HG03571 (cell line): ENCODE data around the gene CCL15.
"Not testable (repeated sequence)": the region's sequence is repeated elsewhere in the genome, so short reads cannot be mapped to it uniquely, and the experiment has no call there.

Source experiments
- ATAC-seq: cut with Tn5 transposase; IDR thresholded peaks from one replicate; pipeline ENCODE4 v1.9.1; 2021; ENCODE audit not compliant: unreplicated experiment

The CCL15 gene, protein sequence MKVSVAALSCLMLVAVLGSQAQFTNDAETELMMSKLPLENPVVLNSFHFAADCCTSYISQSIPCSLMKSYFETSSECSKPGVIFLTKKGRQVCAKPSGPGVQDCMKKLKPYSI

DNA sequence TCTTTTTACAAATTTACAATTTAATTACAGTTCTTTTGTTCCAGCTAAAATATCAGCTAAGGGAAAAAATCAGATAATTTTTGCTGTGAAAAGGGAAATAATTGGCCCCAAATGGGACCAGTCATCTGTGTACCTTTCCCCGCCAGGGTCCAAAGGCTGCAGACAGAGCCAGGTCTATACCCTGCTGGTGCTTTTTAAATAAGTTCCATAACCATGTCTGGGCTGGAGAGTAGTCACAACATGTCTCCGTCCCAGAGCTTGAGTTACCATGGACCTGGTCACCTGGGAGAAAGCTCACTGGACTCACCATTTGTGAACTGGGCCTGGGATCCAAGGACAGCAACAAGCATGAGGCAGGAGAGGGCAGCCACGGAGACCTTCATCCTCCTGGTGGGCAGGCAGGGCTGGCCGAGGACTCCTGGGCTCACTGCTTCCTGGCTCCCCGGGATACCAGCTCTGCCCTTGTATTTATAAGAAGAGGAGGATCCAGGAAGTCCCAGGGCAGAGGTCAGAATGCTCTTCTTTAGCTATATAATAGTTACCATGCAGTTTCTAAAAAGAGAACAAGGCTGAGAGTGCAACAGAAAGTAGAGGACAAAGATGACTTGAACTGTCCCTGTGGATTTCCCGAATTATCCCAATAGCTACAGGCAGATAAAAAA lies at the start of gene CCL15:
Gene CCL15 (minus strand): TSS at position 444 of the 662 bp plus-strand sequence. CDS start 61 bp downstream, at position 383.
- ATAC-seq, result no peak

DNA sequence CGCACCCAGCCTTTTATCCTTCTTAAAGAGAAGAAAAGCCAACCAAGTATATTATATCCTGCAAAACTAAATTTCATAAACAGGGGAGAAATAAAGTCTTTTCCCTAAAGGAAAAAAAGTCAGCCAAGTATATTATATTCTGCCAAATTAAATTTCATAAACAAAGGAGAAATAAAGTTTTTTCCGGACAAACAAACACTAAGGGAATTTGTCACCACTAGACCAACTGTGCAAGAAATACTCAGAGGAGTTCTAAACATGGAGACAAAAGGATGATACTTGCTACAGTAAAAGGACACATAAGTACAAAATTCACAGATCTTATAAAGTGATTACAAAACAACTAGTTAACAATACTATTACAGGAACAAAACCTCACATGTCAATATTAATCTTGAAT lies 48.3 kb upstream of the CCL15 start:
- ATAC-seq, result no peak

DNA sequence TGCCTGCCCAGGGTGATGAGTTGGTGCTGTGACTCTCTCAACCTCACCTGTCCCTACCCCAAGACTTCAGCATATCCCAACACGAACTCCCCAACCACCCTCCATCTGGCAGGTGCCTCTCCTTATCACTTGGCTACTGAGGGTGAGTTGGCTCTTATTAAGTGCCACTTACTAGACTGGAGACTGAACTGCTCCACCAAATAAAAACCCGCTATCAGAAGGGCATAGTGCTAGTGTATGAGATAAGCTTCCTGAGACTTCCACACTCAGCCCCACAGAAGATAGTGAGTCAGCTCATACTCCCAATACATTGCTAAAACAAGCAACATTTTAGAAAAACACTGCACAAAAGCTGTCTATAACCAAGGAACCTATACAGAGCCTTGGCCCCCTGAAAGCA lies 46.7 kb upstream of the CCL15 start:
- no peak for ATAC-seq

DNA sequence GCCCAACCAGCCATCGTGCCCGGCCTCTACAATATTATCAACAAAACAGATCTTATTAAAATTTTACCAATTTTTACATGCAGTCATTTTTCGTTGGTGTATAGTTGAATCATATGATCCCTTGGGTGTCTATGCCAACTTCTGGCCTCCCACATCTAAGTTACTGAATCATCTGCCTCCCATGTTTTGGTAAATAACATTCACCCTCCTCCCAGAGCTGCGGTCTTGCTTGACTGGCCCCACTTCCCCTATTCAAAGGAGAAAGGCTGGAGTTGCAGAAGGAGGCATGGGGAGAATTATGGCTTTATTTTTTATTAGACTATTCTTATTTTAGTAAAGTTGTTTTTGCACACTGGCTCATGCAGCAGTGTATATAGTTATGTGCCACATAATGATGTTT lies 34.9 kb upstream of the CCL15 start:
- ATAC-seq, result no peak

DNA sequence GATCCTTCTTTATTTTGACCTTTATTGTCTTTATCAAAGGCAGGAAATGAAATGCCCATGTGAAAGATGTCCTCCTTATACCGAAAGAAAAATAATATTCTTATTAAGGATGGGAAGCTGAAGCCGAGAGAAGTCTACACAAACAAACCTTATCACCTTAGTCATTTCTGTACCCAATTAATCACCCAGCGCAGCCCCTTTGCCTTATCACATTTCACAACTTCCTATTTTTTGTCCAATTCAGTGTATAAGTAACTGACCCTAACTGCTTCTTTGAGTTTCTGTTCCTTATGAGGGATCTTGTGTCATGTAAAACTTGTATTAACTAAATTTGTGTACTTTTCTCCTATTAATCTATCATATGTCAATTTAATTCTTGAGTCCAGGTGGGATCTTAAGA lies 32.8 kb upstream of the CCL15 start:
- ATAC-seq, result no peak

DNA sequence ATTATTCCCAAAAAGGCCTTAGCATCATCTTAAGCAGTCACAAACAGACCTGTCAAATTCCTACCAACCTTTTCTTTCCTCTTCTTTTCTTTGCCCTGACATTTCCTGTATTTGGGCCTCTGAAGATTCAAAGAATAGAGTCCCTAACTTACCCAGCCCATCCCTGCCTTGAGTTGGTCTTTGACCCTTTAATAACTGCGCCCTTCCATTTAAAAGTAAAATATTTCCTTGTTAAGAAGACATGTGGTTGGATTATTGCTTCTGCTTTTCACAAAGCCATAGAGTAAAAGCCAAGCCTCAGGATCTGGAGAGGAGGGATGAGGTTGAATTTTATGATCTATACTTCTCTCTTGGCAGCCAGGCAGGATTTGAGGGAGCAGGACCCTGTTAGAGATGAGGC lies 29.6 kb upstream of the CCL15 start:
- ATAC-seq, result no peak

DNA sequence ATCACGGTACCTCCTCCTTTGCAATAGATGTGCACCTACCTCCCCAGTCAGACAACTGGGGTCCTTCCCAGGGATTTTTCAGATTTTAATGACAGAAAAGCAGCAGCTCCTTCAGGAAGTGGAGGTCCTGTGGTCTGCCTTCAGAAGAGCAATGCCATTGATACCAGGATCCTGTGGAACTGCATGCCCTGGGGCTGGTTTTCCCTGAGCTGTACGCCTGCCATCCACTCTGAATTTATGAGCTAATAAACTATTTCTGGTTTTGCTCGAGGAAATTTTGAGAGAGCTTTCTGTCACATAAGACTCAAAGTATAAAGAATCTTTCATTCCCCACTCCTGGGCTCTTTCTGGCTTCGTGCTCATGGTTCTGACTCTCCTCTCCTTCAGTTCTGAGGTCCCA lies 26.4 kb upstream of the CCL15 start:
- no peak for ATAC-seq

DNA sequence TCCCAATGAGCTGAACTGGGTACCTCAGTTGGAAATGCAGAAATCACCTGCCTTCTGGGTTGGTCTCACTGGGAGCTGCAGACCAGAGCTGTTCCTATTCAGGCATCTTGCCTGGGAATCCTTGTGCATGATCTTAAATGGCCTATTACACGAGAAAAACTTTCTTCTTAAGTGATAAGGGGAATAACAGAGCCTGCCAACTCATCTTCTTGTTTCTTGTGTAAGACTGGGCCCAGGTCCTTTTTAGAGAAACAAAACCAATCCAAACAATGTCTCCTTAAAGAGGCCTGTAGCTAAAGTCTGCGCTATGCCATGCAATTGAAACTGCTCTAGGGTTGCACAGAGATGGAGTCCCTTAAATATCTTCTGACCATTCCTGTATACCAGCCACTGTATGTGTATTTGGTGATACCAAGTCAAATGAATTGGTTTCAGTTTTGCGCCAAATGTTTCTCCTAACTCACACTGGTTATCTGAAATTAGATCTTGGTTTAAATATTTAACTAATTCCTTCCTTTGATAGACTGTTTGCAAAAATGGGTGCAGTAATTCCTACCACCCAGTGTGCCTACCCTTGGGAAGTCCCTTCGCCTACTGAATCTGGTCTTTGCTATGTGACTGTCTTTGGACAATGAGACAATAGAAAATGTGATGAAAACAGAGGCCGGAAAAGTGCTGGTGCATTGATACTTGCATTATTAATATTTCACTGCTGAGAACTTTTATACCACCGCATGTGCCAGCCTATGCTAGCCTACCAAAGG lies 22.9 kb upstream of the CCL15 start:
- no peak for ATAC-seq

DNA sequence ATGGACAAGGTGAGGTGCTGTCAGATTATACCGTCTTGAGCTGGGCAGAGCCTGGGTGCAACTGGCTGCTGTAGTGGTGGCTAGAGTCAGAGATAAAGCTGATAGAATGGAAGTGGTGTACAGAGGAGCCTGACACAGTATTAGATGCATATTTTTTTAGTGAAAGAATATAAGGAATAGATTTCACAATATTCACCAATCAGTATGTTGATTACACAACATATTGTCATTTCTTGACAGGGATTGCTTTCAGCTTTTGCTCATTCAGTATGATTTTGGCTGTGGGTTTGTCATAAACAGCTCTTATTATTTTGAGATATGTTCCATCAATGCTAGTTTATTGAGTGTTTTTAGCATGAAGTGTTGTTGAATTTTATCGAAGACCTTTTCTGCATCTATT lies 18.1 kb upstream of the CCL15 start:
- no peak for ATAC-seq

DNA sequence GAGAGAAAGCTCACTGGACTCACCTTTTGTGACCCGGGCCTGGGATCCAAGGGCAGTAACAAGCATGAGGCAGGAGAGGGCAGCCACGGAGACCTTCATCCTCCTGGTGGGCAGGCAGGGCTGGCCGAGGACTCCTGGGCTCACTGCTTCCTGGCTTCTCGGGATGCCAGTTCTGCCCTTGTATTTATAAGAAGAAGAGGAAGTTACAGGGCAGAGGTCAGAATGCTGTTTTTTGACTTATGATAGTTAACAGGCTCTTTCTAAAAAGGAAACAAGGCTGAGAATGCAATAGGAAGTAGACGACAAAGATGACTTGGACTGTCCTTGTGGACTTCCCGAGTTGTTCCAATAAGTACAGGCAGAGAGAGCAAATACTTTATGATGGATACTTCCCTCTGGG lies 16.4 kb upstream of the CCL15 start, which contains the start of gene CCL23:
Gene CCL23 (minus strand): TSS at position 174 of the 400 bp plus-strand sequence. CDS start 75 bp downstream, at position 99.
- ATAC-seq, result no peak

DNA sequence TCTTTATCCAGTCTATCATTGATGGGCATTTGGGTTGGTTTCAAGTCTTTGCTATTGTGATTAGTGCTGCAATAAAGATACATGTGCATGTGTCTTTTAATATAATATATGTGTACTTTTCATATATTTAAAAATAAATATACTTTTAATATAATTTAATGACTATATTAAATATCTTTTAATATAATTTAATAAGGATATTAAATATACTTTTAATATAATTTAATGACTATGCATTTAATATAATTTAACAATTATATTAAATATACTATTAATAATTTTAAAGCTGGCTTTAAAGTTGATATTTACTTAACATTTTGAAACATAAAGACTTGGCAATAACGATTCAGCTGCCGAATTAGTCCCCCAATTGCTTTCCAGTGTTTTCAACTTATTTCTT lies 15.2 kb upstream of the CCL15 start:
- no peak for ATAC-seq

DNA sequence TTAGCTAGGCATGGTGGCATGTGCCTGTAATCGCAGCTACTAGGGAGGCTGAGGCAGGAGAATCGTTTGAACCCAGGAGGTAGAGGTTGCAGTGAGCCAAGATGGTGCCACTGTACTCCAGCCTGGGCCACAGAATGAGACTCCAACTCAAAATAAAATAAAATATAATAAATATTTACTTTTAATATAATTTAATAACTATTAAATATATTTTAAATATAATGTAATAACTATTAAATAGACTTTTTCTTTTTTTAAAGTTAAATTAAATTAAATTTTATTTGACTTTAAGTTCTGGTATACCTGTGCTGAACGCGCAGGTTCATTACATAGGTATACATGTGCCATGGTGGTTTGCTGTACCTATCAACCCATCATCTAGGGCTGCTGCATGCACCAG lies 14.5 kb upstream of the CCL15 start:
- ATAC-seq, result not testable (repeated sequence)

DNA sequence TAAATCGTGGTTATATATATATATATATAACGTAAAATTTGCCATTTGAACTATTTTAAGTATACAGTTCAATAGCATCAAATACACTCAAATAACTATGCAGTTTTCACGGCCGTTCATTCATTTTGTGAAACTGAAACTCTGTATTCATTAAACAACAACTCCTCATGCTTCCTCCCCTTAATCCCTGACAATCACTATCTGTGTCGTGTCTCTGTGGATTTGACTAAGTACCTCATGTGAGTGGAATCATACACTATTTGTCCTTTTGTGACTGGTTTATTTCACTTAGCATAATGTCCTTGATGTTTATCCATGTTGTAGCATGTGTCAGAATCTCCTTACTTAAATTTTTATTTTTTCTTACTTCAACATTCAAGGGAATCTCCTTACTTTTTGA lies 13.6 kb upstream of the CCL15 start:
- no peak for ATAC-seq

DNA sequence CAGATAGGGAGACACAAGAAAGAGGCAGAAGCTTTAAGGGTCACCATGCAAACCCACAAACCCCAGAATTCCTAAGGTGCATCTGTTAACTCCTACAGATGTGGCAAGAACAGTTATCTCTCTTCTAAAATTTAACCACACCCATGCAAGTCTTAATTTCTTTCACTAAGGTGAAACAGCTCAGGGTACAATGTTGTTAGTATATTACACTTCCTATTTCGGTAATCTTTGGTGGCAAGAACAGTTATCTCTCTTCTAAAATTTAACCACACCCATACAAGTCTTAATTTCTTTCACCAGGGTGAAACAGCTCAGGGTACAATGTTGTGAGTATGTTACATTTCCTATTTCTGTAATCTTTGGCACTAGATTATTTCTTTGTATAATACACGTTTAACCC lies 9.8 kb upstream of the CCL15 start:
- ATAC-seq, result no peak

DNA sequence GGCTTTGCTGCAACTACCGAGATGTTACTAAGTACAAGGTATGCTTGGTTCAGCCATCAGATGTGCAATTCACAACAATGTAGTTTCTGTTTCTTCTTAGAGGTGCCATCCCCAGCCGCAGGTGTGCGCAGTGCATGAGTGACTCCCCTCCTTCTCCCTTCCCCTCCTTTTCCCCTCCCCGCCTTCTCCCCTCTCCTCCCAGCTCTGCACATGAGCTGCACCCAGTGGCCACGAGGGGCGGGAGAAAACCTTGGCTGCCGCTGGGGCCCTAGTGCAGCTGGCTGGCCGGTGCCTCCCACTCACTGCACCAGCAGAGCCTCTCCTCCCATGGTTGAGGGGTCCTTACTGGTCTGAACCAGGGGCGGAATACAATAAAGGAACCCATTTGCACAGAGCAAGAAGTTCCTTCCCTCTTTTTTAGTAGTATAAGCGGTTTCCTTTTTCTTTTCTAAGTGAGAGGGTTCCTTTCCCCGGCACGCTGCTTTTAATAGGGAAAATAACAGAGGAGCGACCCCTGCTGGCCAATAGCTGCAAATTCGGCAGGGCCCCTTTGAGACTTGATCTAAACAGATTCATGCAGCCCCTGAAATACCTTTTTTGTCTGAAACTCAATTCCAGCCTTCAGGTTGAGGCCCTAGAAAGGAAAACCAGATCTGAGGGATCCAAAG lies 7.8 kb upstream of the CCL15 start:
- ATAC-seq, result no peak

DNA sequence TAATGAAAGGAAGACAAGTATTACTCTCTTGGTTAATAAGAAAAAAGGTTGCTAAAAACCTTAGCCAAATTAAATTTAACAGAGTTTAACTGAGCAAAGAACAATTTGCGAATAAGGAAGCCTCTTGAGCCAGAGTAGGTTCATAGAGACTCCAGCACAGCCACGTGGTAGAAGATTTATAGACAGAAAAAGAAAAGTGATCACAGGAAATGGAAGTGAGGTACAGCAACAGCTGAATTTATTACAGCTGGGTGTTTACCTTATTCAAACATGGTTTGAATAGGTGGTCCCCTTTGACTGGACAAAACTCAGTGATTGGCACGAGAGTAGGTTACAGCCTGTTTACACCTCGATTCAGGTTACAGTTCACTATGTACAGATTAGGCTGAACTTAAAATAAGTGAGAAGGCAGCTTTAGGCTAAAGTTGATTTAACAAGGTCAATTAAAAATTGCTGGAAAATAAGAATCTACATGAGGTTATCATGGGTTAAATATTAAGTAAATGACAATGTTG lies 3.3 kb upstream of the CCL15 start:
- ATAC-seq, result no peak

DNA sequence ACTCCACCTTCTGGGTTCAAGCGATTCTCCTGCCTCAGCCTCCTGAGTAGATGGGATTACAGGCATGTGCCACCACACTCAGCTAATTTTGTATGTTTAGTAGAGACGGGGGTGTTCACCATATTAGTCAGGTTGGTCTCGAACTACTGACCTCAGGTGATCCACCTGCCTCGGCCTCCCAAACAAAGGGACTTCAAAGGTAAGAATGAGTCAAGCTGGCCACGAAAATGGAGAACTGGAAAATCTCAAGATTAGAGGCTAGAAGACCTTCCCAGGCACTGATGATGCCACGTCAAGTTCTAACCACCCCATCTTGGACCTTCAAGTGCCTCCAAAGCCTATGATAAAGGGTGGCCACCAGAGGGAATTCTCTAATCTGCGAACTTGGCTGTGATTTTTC lies 1.3 kb upstream of the CCL15 start:
- no peak for ATAC-seq

DNA sequence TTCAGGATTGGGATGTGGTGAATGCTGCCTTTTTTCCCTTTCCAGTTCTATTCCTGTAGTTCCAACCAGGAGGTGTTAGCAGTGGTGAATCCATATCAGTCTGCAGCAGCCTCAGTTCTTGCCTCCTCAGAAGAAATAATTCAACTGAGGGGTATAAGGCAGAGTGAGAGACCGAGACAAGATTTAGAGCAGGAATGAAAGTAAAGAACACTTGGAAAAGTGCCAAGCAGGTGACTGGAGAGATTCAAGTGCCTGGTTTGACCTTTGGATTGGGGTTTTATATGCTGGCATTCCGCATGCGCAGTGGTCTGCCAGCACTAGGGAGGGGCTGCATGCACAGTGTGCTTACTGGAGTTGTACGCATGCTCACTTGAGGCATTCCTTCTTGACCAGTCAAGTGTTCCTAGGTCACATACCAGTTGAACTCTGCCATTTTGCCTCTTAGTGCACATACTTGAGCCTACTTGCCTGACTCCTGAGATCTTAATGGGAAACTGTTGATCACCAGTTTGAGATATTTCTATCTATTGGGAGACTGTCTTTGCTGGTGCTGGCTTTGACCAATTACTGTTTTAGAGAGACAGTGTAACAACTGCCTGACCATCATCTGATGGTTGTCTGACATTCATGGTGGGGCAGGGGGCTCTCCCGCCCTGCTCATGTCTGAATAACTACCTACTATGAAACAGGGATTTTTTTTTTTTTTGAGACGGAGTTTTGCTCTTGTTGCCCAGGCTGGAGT lies 680 bp upstream of the CCL15 start:
- ATAC-seq, result no peak

DNA sequence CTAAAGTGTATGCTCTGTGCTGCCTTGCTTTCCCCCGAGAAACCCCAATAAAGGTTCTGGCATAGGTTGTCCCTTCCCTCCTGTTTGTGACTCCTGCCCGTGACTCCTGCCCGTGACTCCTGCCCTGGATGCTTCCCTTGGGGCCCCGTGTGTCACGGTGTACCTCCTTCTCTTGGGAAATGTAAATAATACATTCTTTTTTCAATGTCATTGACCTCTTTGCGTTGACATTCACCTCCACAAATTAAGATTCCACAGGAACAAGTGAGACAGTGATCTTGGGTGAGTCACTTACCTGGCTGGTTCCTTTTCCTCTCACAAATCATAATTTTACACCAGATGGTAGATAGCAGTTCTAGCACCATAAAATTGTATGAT lies 632 bp downstream of the CCL15 start:
- no peak for ATAC-seq

DNA sequence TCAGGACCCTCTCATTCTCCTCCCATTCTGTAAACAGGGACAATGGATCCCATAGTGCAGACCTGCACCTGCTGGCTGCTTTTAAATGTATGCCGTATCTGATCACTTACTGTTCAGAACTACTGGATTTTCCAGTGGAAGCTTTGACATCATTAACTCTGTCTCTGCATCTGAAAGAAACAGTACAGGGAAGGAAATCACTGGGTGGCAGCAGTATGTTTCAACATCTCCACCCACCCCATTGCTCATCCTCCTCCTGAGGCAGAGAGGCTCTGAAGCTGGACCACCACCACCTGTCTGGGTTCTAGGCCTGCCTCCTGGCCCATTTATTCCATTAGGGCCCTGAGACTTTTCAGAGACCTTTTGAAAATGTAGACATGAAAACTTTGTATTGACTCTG lies 2.6 kb downstream of the CCL15 start:
- no peak for ATAC-seq

DNA sequence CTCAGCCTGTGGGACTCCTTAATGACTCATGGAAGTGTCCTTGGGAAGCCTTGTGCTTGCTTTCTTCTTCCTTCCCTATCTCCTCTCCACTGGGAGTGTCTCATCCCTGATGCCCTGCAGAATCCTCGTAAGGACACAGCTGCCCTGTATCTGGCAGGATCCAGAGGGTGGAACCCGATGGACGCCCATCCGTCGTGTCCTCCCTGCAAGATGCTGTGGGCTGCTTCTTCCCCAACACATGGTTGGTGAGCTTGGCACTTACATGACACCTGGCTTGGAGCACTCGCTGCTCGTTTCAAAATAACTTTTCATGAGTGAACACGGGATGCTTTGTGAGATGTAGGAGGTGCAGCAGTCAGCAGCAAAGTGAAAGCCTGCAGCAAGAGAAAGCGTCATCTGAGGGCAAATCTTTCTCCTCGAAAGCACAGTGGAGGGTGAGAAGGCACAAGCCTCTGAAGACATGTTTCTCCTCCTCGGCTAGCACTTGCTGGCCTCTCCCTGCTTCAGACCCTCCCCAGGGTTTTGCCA lies 3.3 kb downstream of the CCL15 start:
- no peak for ATAC-seq
